ENCODE results near the gene INHA.

INHA gene

GRCh38 chr2:219612577-219613286, 40.6 kb downstream of the INHA start:
- no peak for DNase-seq (ENCODE audit: low read depth)

GRCh38 chr2:219613461-219614070, 41.5 kb downstream of the INHA start:
- DNase-seq (ENCODE audit: low read depth), result no peak

GRCh38 chr2:219614076-219614860, 42.2 kb downstream of the INHA start:
- DNase-seq (ENCODE audit: low read depth), result no peak

GRCh38 chr2:219615036-219615435, 42.9 kb downstream of the INHA start:
- no peak for DNase-seq (ENCODE audit: low read depth)

GRCh38 chr2:219615894-219616293, 43.8 kb downstream of the INHA start:
- no peak for DNase-seq (ENCODE audit: low read depth)

- DNase-seq (ENCODE audit: low read depth), result no peak
Measured at GRCh38 chr2:219616550-219616949, 44.4 kb downstream of the INHA start.

GRCh38 chr2:219618733-219619122, 46.6 kb downstream of the INHA start:
- DNase-seq (ENCODE audit: low read depth), result no peak

GRCh38 chr2:219619235-219619634, 47.1 kb downstream of the INHA start:
- no peak for DNase-seq (ENCODE audit: low read depth)

- no peak for DNase-seq (ENCODE audit: low read depth)
Measured at GRCh38 chr2:219620546-219620945, 48.4 kb downstream of the INHA start.

GRCh38 chr2:219621935-219622334, 49.8 kb downstream of the INHA start:
- no peak for DNase-seq (ENCODE audit: low read depth)

- DNase-seq (ENCODE audit: low read depth), result no peak
Measured at GRCh38 chr2:219622472-219622871, 50.4 kb downstream of the INHA start.

- no peak for DNase-seq (ENCODE audit: low read depth)
Measured at GRCh38 chr2:219624565-219624964, 52.5 kb downstream of the INHA start.

GRCh38 chr2:219625179-219625578, 53.1 kb downstream of the INHA start:
- no peak for DNase-seq (ENCODE audit: low read depth)

Data from non-pigmented ciliary epithelial cell (primary cell).